ENCODE data around the gene PSMD2.

Gene PSMD2

DNA sequence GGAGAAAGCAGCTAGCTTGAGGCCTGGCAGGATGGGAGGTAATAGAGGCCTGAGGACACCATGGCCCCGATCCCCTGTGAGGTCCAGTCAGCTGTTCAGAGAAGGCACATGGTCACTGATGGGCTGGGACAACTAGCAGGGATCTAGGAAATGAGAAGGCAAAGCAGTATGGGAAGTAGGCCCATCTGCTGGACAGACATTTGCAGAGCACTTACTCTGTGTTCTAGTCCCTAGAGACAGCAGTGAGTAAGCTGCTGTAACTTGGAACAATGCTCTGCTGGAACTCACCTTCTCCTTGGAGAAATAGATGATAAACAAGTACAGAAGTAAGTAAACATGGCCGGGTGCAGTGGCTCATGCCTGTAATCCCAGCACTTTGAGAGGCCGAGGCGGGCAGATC is 16.1 kb upstream of the PSMD2 start:
- DNase-seq (ENCODE audit: low read depth in 2 of 2), result no peak

DNA sequence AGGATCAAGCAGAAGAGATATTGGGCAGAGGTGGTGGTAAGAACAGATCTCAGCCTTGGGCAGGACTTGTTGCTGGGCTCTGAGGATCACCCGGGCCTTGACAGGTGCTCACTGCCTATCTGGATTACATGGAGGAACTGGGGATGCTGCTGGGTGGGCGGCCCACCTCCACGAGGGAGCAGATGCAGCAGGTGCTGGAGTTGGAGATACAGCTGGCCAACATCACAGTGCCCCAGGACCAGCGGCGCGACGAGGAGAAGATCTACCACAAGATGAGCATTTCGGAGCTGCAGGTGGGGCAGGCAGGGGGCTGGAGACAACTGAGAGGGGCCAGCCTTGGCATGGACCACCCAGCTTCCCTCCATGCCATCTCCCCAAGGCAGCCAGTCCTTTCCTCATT is 15.4 kb upstream of the PSMD2 start:
- no peak for DNase-seq (ENCODE audit: low read depth in 2 of 2)

DNA sequence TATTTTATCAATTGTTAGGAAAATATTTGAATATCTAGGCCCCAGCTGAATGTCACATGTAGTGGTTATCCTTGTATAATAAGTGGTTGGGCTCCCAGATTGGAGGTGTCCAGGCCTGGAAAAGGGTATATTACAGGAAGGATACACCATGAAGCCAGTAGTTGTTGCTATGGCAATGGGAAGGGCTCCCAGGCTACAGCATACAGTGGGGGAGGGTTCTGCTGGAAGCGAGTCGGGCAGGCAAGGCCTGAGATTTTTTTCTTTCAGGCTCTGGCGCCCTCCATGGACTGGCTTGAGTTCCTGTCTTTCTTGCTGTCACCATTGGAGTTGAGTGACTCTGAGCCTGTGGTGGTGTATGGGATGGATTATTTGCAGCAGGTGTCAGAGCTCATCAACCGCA is 14.3 kb upstream of the PSMD2 start:
- peak; percentile 13 to 23 for DNase-seq (ENCODE audit: low read depth in 2 of 2)

DNA sequence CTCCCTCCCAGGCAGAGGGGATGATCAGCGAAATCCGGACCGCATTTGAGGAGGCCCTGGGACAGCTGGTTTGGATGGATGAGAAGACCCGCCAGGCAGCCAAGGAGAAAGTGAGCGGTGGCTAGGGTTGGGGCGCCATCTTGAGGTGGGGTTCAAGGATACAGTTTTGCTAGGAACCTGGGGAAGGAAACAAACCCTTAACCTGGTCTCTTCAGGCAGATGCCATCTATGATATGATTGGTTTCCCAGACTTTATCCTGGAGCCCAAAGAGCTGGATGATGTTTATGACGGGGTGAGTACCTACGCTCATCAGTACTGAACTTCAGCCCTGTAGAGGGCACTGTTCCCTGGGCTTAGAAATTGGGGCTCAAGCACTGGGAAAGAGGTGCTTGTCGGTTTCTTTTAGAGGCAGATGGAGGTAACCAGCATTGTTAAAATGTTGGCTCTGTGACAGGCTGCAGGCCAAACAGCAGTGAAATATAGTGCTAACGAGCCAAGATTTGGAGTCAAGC is 9.6 kb upstream of the PSMD2 start:
- DNase-seq (ENCODE audit: low read depth in 2 of 2), result no peak

DNA sequence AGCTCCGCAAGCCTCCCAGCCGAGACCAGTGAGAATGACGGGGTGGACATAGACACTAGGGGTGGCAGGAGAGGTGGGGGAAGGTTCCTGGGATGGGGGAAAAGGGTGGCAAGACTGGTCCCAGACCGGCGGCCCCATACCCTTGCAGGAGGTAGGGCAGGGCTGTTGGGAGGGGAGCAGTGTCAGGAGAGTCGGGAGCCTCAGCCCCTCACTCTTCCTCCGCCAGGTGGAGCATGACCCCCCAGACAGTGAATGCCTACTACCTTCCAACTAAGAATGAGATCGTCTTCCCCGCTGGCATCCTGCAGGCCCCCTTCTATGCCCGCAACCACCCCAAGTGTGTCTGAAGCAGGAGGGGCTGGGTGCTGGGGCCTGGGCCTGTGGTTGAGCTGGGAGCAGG is 8.7 kb upstream of the PSMD2 start:
- no peak for DNase-seq (ENCODE audit: low read depth in 2 of 2)

DNA sequence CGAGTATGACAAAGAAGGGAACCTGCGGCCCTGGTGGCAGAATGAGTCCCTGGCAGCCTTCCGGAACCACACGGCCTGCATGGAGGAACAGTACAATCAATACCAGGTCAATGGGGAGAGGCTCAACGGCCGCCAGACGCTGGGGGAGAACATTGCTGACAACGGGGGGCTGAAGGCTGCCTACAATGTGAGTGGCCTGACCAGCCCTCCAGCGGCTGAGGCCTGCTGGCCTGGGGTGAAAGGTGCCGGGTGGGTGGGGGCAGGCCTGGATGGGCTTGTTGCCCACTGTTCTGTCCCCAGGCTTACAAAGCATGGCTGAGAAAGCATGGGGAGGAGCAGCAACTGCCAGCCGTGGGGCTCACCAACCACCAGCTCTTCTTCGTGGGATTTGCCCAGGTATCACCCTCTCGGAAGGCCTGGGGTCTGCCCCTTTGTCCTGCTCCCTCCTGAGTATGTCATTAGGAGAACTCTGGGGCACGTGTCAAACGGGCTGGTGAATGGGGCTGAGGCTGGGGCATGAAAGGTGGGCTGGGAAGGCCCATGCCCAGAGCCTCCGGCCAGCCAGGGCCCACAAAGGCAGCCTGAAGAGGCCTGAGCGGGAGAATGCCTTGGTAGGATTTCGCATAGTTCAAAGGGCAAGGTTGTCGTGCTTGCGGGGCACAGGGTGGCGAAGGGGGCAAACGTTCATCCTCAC is 7.8 kb upstream of the PSMD2 start:
- no peak for DNase-seq (ENCODE audit: low read depth in 2 of 2)

DNA sequence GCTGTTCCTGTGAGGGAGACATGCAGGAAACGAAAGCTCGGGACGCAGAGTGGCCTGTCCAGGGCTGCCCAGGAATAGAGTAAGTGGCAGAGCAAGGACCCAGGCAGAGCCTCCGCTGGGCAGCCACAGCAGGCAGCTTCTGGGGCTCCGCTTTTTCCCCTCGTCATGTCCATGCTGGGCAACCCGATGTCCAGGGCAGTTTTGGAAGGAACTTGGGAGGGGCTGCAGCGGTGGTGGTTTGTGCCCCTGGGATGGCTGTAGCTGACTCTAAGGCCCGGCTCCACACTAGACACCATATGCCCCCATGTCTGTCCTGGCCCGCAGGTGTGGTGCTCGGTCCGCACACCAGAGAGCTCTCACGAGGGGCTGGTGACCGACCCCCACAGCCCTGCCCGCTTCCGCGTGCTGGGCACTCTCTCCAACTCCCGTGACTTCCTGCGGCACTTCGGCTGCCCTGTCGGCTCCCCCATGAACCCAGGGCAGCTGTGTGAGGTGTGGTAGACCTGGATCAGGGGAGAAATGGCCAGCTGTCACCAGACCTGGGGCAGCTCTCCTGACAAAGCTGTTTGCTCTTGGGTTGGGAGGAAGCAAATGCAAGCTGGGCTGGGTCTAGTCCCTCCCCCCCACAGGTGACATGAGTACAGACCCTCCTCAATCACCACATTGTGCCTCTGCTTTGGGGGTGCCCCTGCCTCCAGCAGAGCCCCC is 7.1 kb upstream of the PSMD2 start:
- no peak for DNase-seq (ENCODE audit: low read depth in 2 of 2)

DNA sequence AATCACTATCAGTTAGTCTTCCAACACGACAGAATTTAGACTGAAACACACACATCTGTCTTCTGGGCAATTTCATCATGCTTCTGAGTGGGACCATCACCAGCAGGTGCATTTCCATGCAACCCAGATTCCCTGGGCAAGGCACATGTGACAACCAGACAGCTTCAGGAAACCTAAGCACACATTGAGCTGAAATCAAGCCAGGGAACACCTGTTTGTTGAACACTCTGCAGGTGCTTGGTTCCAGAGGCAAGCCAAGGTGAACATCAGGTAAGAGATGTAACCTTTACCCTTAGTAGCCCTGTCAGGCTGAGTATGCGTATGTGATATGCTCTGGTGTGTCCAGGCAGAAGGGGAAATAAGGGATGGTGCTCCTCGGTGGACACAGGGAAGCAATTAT is 3.3 kb upstream of the PSMD2 start:
- no peak for DNase-seq (ENCODE audit: low read depth in 2 of 2)

DNA sequence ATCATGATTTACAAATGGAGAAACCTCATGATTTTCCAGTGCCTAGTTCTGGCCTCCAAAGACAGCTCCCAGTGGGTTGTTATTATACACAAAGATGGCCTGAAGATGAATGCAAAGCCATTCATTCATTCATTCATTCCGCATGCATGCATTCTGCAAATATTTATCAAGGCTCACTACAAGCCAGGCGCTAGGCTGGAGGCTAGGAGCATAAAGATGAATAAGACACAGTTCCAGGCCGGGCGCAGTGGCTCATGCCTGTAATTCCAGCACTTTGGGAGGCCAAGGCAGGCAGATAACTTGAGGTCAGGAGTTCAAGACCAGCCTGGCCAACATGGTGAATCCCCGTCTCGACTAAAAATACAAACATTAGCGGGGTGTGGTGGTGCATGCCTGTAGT is 2.4 kb upstream of the PSMD2 start:
- DNase-seq (ENCODE audit: low read depth in 2 of 2), result no peak

DNA sequence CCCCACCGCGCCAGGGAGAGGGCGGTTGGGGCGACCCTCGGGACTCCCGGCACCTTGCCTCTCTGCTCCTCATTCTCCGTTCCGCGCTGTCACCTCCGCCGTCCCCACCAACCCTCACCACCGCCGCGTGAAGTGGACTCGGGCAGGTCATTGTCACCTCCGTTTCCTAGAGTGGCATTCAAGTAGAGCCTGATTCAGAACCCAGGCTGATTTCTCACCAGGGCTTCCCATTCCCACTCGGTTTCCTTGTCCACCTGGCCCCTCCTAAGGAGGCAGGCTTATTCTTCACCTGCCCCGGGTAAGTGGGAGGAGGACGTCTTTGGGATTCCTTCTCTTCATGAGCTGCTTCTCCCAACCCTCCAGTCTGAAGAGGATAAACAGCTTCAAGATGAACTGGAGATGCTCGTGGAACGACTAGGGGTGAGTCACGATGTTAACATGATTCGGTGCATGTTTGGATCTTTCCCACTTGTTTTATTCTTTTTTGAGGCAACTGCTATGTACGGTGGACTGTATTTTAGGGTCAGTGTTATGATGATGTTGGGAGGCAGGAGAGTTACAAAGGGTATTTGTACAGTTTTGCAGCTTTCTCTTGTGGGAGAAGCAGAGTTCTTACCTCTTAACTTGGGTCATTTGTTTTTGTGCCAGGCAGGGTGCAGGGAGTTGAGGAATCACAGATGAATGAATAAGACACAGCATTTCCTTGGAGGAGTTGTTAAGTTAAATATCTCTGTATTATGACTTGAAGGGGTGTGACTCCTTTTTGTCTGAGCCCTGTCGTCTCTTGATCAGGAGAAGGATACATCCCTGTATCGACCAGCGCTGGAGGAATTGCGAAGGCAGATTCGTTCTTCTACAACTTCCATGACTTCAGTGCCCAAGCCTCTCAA is 692 bp downstream of the PSMD2 start:
- no peak for DNase-seq (ENCODE audit: low read depth in 2 of 2)

DNA sequence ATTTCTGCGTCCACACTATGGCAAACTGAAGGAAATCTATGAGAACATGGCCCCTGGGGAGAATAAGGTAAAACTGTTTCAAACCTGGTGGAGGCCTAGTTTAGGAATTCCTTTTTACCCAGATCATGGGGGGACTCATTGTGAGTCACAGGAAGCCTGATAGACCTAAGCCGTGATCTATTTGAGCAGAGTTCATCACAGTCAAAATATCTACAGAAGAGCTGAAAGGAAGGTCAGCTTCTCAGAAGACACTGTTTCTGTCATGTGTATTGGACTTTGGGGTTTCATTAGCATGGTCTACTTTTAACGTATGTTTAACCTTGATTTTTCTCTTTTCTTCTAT is 1.3 kb downstream of the PSMD2 start:
- DNase-seq (ENCODE audit: low read depth in 2 of 2), result no peak

DNA sequence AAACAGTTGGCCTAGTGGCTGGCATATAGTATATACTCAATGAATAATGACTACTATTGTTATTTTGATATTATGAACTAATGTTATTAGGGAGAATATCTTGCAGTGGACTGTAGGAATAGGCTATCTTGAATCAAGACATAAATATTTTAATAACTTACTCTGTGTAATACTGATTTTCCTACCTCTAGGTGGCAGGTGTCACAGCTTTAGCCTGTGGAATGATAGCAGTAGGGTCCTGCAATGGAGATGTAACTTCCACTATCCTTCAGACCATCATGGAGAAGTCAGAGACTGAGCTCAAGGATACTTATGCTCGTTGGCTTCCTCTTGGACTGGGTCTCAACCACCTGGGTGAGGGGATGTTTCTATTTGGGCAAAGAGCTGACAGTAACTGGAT is 6.5 kb downstream of the PSMD2 start:
- no peak for DNase-seq (ENCODE audit: low read depth in 2 of 2)

DNA sequence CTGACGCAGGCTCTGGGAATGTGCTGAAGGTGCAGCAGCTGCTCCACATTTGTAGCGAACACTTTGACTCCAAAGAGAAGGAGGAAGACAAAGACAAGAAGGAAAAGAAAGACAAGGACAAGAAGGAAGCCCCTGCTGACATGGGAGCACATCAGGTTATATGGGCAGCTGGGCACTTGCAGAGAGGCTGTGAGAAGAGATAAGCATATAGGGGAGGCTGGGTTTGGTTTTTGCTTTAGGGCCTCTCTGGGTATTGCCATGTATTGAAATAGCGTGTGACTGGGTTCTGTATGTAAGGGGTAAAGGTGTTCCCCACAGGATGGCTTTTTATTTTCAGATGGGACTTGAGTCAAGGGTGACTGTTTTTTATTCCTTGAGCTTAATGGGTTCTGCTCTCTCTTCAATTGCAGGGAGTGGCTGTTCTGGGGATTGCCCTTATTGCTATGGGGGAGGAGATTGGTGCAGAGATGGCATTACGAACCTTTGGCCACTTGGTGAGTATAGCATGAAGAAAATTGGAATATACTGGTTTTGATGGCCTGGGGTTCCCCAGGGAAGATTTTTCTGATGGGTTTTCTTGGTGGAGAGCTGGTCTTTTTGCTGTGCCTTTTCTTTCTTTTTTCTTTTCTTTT is 7.4 kb downstream of the PSMD2 start:
- no peak for DNase-seq (ENCODE audit: low read depth in 2 of 2)

DNA sequence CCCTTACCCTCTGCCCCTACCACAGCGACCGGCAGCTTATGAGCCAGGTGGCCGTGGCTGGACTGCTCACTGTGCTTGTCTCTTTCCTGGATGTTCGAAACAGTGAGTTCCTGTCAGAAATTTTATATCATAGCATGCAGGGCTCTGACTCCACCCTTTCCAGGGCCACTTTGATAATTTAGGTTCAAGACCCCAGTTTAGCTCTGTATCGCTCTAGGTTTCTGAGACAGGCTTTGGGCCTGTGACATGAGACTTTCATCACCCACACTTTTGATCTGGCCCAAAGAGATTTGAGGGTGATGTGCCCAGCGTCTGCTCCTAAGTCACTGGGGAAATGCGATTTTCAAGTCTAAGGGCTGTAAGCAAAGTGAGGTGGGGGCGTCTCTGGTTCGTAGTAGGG is 8.9 kb downstream of the PSMD2 start:
- no peak for DNase-seq (ENCODE audit: low read depth in 2 of 2)

DNA sequence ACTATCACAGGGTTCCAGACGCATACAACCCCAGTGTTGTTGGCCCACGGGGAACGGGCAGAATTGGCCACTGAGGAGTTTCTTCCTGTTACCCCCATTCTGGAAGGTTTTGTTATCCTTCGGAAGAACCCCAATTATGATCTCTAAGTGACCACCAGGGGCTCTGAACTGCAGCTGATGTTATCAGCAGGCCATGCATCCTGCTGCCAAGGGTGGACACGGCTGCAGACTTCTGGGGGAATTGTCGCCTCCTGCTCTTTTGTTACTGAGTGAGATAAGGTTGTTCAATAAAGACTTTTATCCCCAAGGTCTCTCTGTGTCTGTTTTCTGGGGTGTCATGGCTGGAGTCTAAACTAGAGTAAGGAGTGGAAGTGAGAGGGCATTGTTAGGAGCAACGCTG is 9.7 kb downstream of the PSMD2 start:
- DNase-seq (ENCODE audit: low read depth in 2 of 2), result no peak

DNA sequence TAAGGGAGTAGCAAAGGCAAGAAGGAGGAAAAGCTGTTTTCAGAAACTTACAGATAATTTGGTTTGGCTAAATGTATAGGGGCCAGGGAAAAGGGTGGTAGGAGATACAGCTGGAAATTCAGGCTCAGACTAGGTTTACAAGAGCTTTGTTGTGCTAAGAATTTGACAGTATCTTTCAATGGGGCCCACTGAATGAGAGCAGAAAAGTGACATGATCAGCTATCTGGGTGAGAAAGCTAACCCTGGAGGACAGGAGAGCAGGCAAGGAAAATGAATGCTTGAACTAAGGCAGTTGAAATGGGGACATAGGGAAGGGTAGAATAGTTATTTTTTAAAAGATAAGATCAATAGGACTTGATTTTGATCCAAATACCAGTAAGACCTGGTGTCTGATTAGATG is 12.6 kb downstream of the PSMD2 start:
- no peak for DNase-seq (ENCODE audit: low read depth in 2 of 2)

DNA sequence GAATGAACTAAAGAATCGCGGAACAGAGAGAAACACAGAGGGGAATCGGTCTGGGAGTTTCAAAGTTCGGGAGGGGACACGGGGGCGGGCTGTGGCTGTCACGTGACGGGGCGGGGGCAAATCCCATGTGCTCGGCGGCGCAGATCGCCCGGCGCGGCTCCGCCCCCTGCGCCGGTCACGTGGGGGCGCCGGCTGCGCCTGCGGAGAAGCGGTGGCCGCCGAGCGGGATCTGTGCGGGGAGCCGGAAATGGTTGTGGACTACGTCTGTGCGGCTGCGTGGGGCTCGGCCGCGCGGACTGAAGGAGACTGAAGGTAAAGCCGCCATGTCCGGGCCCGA is 15.3 kb downstream of the PSMD2 start, which contains the start of gene EIF4G1:
Gene EIF4G1, plus strand, starts transcription at position 244 of the 337 bp plus-strand sequence. CDS start 1,191 bp downstream, outside the sequence.
- peak; percentile 78 to 82 for DNase-seq (ENCODE audit: low read depth in 2 of 2)

DNA sequence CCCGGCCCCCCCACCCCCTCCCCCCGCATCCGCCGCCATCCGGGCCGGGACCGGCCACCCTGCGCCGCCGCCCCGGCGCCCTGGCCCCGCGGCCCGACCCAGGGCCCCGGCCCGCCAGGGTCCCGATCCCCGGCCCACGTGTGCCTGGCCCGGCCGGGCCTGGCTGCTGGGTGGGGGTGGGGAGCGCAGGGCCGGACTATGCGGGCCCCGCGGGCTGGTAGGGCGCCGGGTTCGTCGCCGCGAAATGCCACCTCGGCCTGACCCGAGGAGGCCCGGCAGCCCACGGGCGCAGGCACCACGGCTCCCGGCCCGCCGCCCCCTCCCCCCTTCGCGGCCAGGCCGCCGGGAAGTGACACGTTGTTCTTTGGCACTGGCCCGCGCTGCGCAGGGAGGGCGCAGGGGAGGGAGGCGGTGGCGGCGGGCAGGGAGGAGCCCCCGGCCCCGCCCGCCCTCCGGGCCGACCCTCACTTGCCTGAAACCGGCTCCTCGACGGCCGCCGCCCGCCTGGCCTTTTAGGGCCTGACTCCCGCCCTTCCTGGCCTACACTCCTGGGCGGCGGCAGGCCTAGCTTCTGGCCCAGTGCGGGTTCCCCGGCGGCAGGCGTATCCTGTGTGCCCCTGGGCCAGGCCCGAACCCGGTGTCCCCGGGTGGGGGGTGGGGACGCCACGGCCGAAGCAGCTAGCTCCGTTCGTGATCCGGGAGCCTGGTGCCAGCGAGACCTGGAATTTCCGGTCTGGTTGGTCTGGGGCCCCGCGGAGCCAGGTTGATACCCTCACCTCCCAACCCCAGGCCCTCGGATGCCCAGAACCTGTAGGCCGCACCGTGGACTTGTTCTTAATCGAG is 15.9 kb downstream of the PSMD2 start:
- DNase-seq (ENCODE audit: low read depth in 2 of 2), result peak; percentile 59

DNA sequence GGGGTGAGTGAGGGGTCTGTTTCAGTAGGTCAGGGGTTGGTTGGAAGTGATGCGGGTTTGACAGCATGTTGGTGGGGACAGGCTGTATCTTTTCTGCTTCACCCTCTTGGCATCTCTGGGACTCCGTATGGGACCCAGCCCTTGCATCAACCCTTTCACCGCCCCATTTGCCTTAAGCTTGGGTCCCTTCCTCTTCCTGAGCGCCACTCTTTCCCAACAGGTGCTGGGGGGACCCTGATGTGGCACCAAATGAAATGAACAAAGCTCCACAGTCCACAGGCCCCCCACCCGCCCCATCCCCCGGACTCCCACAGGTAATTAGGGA is 16.5 kb downstream of the PSMD2 start:
- DNase-seq (ENCODE audit: low read depth in 2 of 2), result no peak

DNA sequence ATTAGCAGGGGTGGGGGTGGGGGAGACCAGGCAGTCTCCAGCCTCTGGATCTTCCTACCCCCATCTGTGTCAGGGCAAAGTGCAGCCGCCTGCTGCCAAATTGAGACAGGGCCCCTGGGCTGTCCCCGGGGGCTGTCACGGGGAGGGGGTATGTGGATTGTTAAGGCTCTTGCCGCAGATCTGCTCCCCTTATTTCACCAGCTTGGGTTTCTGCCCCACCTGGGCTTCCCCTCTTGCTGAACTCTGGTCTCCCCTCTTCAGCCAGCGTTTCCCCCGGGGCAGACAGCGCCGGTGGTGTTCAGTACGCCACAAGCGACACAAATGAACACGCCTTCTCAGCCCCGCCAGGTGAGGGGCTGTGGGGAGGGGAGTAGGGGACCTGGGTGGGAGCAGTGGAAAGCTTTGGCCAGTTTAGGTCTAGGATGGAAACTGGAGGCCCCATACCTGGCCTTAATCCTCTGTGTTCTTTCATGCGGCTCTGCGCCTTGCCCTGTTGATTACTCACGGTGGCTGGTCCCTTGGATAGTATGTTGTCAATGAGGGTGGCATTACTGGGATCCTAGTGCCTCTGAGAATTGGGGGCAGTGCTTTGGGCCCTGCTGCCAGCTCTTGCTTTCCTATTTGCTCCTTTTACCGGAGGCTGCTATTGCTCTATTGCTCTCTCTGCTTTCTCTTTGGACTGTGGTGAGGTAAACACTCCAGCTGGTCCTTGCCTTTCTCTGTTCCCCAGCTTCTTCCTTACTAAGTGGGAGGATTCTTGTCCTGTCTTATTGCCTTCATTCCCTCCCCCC is 17.0 kb downstream of the PSMD2 start:
- no peak for DNase-seq (ENCODE audit: low read depth in 2 of 2)

DNA sequence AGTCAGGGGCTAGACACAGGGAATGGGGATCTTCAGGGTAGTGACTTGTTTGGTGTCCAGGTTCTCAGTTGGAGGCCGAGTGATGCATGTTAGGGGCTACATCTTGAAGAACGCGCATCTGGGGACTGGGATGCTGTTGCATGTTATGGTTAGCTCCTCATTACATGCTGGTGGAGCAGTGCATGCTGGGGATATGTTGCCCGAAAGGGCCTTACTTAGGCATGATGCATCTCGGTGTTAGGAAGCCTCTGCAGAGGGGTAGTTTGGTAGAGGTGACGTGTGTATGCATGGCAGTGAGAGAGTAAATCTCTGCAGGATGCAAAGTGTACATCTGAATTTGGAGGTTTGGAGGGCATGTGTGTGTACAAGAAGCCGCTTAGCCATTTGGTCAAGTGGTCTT is 17.8 kb downstream of the PSMD2 start:
- no peak for DNase-seq (ENCODE audit: low read depth in 2 of 2)
